Central memory CD4-positive, alpha-beta T cell (primary cell): ENCODE results near the gene ANGEL2.

ENCODE experiments used
- DNase-seq: peaks from one replicate; pipeline ENCODE4 v3.0.0; 2022

The ANGEL2 gene

DNA sequence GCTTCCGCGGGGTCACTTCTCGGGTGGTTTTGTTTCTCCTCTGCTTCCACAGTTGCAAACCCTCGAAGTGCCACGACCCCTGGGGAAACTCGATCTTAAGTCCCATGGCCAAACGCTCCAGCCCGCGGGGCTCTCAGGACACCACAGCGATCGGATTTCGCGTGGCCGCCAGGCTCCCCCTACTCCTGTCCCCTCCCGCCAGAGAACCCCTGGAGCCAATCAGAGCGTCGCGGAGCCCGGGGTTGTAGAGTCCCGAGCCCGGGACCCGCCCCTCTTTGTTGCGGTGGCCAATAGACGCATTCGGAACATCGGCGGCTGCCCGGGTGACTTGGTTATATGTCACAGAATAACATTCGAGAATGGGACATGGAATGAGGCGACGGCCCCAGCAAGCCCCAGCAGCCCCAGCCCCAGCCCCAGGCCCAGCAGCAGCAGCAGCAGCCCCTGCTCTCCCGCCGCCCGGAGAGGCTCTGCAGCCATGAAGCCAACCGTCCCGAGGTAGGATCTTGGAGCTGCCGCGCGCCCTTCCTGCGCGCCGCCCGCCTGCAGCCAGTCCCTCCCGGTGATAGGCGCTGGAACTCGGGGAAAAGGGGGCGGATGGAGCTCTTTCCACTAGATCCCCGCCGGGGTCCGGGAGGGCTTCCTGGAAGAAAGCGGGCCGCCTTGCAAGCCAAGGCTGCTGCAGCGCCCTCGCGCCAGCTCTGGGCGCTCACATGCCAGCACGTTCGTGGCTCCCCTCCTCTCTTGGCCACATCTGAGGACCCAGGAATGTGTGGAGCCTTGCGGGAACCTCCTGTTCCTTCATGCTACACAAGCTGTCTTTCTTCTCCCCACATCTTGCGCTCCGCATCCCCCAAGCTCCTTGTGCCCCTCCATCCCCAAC lies 65.2 kb downstream of the ANGEL2 start, which contains the start of gene VASH2:
VASH2 (plus strand) TSS at position 299 of the 883 bp plus-strand sequence. CDS start 1,002 bp downstream, outside the sequence.
- DNase-seq, result peak; percentile 12

DNA sequence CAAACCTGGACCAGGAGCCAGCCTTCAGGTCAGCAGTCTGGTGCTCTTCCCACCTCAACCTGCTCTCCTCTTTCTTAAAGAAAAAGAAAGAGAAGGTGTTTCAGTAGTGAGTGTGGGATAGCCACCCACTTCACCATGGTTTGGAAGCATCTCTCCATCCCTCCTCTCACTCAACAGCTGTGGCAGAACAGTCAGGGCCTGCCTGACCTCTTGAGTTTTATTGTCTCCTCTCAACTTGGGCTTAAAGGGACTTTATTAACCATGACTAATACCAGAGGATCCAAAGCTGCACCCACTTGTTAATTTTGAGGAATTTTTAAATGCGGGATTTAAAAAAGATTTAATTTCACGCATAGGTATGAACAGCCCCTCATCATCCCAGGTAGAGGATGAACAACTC lies 65.9 kb downstream of the ANGEL2 start:
- no peak for DNase-seq

DNA sequence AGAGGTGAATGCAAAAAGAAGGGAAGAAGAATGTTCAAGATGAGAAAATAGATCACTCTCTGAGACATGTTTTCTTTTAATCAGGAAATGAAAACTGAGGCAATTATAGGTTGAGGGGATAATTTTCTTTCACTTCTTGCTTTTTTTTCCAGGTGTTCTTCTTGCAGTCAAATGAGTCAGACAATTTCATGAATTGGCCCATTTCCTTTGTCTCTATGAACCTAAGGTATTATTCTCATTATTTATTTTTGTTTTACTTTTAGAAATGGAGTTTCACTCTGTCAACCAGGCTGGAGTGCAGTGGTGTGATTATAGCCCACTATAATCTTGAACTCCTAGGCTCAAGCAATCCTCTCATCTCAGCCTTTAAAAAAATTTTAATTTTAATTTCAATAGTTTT lies 68.8 kb downstream of the ANGEL2 start:
- DNase-seq, result no peak

- no peak for DNase-seq
Observed at GRCh38 chr1:212945463-212946160, 70.1 kb downstream of the ANGEL2 start.

- DNase-seq, result no peak
Observed at GRCh38 chr1:212945056-212945455, 70.6 kb downstream of the ANGEL2 start.

GRCh38 chr1:212944229-212944901 lies 71.3 kb downstream of the ANGEL2 start:
- DNase-seq, result no peak

GRCh38 chr1:212943393-212943710 lies 72.3 kb downstream of the ANGEL2 start:
- no peak for DNase-seq

DNA sequence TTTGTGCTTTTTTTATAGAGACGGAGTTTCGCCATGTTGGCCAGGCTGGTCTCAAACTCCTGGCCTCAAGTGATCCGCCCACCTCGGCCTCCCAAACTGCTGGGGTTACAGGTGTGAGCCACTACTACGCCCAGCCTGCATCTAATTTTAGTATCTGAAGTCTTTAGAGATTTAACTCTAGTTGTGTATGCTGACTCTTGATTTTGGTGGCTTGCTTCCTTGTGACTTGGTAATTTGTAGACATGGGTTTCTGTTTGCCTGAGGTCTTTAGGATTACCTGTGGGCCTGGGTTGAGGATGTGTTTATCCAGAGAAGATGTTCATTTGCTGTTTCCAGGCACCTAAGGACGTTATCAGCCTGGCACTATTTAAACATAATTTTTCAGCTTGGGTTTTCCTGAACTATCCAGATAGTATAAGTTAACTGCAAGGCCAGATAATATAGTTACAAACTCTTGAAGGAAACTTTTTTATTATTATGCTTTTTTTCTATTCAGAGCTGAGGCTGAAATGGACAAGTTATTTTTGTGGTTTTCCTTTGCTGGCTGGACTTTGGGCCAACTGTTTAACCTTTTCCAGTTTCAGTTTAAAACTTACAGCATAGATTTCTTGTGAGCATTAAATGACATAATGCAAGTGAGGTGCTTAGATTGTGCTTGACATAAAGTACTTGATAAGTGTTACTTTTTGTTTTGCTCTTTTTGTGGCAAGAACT lies 72.8 kb downstream of the ANGEL2 start:
- DNase-seq, result no peak
